Fibroblast of pulmonary artery (primary cell): Measurements from ENCODE around the gene LDLRAD4.

ENCODE experiments used
- DNase-seq: peaks from one replicate; pipeline ENCODE4 v3.0.0-alpha.2; 2010; ENCODE audit warnings: low read depth
- H3K4me3 ChIP-seq: replicated peaks from 2 replicates; pipeline ENCODE4 v1.5.1; 2011; ENCODE audit warnings: low read depth, mild to moderate bottlenecking, control low read depth, low read length, moderate library complexity
- CTCF ChIP-seq: IDR thresholded peaks from 2 replicates; pipeline ENCODE4 v1.5.1; 2011; ENCODE audit warnings: mild to moderate bottlenecking, control low read depth, low read length, inconsistent platforms; ENCODE audit errors: missing control alignments

LDLRAD4 gene

GRCh38 chr18:13429884-13430510, 211.4 kb downstream of the LDLRAD4 start:
- TF ChIP-seq CTCF: no peak
- no peak for DNase-seq
- H3K4me3 ChIP-seq: no peak overlapping the region

- DNase-seq: no peak
- TF ChIP-seq CTCF: no peak
- H3K4me3 ChIP-seq: no peak overlapping the region
Measured at GRCh38 chr18:13430663-13431062, 212.1 kb downstream of the LDLRAD4 start.

GRCh38 chr18:13431886-13432285, 213.3 kb downstream of the LDLRAD4 start:
- no peak overlapping the region for H3K4me3 ChIP-seq
- no peak for TF ChIP-seq CTCF
- DNase-seq: no peak

GRCh38 chr18:13433125-13433524, 214.6 kb downstream of the LDLRAD4 start:
- H3K4me3 ChIP-seq: no peak overlapping the region
- no peak for TF ChIP-seq CTCF
- no peak for DNase-seq

- peak; percentile 1 for DNase-seq
- TF ChIP-seq CTCF: no peak
- H3K4me3 ChIP-seq: no peak overlapping the region
Measured at GRCh38 chr18:13433685-13434084, 215.1 kb downstream of the LDLRAD4 start.

- DNase-seq: no peak
- H3K4me3 ChIP-seq: no peak overlapping the region
- no peak for TF ChIP-seq CTCF
Measured at GRCh38 chr18:13434854-13435253, 216.3 kb downstream of the LDLRAD4 start.
